Measurements from ENCODE around the gene HOXD10. TPM values are rescaled to one million over a fixed set of nuclear protein-coding genes. Genes with fewer than 3 reads are reported as not detected.
A peak's percentile ranks its signal among the peaks of the same experiment; 100 is the strongest.

HOXD10 gene
- total and polyA plus RNA-seq, 4 donors = 0.92 to 15.5 (median 0.98) TPM; not detected in 1

- no peak overlapping the region for H3K27ac ChIP-seq (ENCODE audit: low read depth, low read length)
- no CpG with 5 or more reads among the region's 7 CpGs for WGBS (ENCODE audit: insufficient coverage)
- peak in 2 of 6 donors; percentile 22 to 33 for DNase-seq (ENCODE audit: low read depth in 4 of 6, low spot score in 6 of 6)
- no peaks in the 10 kb centered on the region for H3K9me3 ChIP-seq (ENCODE audit: control insufficient read depth, insufficient read depth, low read length)
- no peak overlapping the region for H3K4me3 ChIP-seq (ENCODE audit: low read depth, low read length)
- H3K36me3 ChIP-seq (ENCODE audit: control insufficient read depth, insufficient read depth, low read length) = no peaks in the 10 kb centered on the region
- peaks cover 97% of the 10 kb centered on the region for H3K27me3 ChIP-seq (ENCODE audit: control insufficient read depth, insufficient read depth, low read length)
- H3K4me1 ChIP-seq (ENCODE audit: control insufficient read depth, insufficient read depth, low read length) = peaks cover 26% of the 10 kb centered on the region
These were observed 40.5 kb upstream of the HOXD10 start for GRCh38 chr2:176076063-176076462.

GRCh38 chr2:176076796-176077195, 39.8 kb upstream of the HOXD10 start:
- no CpG with 5 or more reads among the region's 2 CpGs for WGBS (ENCODE audit: insufficient coverage)
- no peak overlapping the region for H3K4me3 ChIP-seq (ENCODE audit: low read depth, low read length)
- H3K36me3 ChIP-seq (ENCODE audit: control insufficient read depth, insufficient read depth, low read length) = no peaks in the 10 kb centered on the region
- no peaks in the 10 kb centered on the region for H3K9me3 ChIP-seq (ENCODE audit: control insufficient read depth, insufficient read depth, low read length)
- peaks cover 97% of the 10 kb centered on the region for H3K27me3 ChIP-seq (ENCODE audit: control insufficient read depth, insufficient read depth, low read length)
- peaks cover 23% of the 10 kb centered on the region for H3K4me1 ChIP-seq (ENCODE audit: control insufficient read depth, insufficient read depth, low read length)
- DNase-seq (ENCODE audit: low read depth in 4 of 6, low spot score in 6 of 6) = peak in 2 of 6 donors; percentile 45 to 58
- H3K27ac ChIP-seq (ENCODE audit: low read depth, low read length) = no peak overlapping the region

- Histone ChIP-seq H3K36me3 (ENCODE audit: control insufficient read depth, insufficient read depth, low read length) (no peaks in the 10 kb centered on the region), H3K9me3 (ENCODE audit: control insufficient read depth, insufficient read depth, low read length) (no peaks in the 10 kb centered on the region), H3K4me1 (ENCODE audit: control insufficient read depth, insufficient read depth, low read length) (peaks cover 37% of the 10 kb centered on the region), H3K27ac (ENCODE audit: low read depth, low read length) (no peak overlapping the region), H3K27me3 (ENCODE audit: control insufficient read depth, insufficient read depth, low read length) (peaks cover 97% of the 10 kb centered on the region), H3K4me3 (ENCODE audit: low read depth, low read length) (no peak overlapping the region)
- WGBS (ENCODE audit: insufficient coverage) = 0% methylated on average over 7 of the region's 25 CpGs
- DNase-seq (ENCODE audit: low read depth in 4 of 6, low spot score in 6 of 6) = peak in 2 of 6 donors; percentile 47 to 61
These were observed 37.9 kb upstream of the HOXD10 start for GRCh38 chr2:176078541-176079284.

- Histone ChIP-seq H3K4me1 (ENCODE audit: control insufficient read depth, insufficient read depth, low read length) (peaks cover 37% of the 10 kb centered on the region), H3K9me3 (ENCODE audit: control insufficient read depth, insufficient read depth, low read length) (no peaks in the 10 kb centered on the region), H3K36me3 (ENCODE audit: control insufficient read depth, insufficient read depth, low read length) (no peaks in the 10 kb centered on the region), H3K27ac (ENCODE audit: low read depth, low read length) (no peak overlapping the region), H3K27me3 (ENCODE audit: control insufficient read depth, insufficient read depth, low read length) (peaks cover 97% of the 10 kb centered on the region), H3K4me3 (ENCODE audit: low read depth, low read length) (no peak overlapping the region)
- DNase-seq (ENCODE audit: low read depth in 4 of 6, low spot score in 6 of 6) = peak in 2 of 6 donors; percentile 31 to 38
- under 1% methylated on average over 22 of the region's 30 CpGs for WGBS (ENCODE audit: insufficient coverage)
These were observed 37.2 kb upstream of the HOXD10 start for GRCh38 chr2:176079285-176079830.

- Histone ChIP-seq H3K9me3 (ENCODE audit: control insufficient read depth, insufficient read depth, low read length) (no peaks in the 10 kb centered on the region), H3K27ac (ENCODE audit: low read depth, low read length) (no peak overlapping the region), H3K4me1 (ENCODE audit: control insufficient read depth, insufficient read depth, low read length) (peaks cover 43% of the 10 kb centered on the region), H3K36me3 (ENCODE audit: control insufficient read depth, insufficient read depth, low read length) (no peaks in the 10 kb centered on the region), H3K4me3 (ENCODE audit: low read depth, low read length) (no peak overlapping the region), H3K27me3 (ENCODE audit: control insufficient read depth, insufficient read depth, low read length) (peaks cover 97% of the 10 kb centered on the region)
- WGBS (ENCODE audit: insufficient coverage) = under 1% methylated on average over 75 of the region's 86 CpGs
- peak in 2 of 6 donors; percentile 58 to 61 for DNase-seq (ENCODE audit: low read depth in 4 of 6, low spot score in 6 of 6)
These were observed 36.6 kb upstream of the HOXD10 start for GRCh38 chr2:176079831-176080539.

- H3K27ac ChIP-seq (ENCODE audit: low read depth, low read length) = no peak overlapping the region
- peaks cover 50% of the 10 kb centered on the region for H3K4me1 ChIP-seq (ENCODE audit: control insufficient read depth, insufficient read depth, low read length)
- peak in 2 of 6 donors; percentile 43 to 71 for DNase-seq (ENCODE audit: low read depth in 4 of 6, low spot score in 6 of 6)
- no peaks in the 10 kb centered on the region for H3K36me3 ChIP-seq (ENCODE audit: control insufficient read depth, insufficient read depth, low read length)
- H3K4me3 ChIP-seq (ENCODE audit: low read depth, low read length) = no peak overlapping the region
- H3K27me3 ChIP-seq (ENCODE audit: control insufficient read depth, insufficient read depth, low read length) = peaks cover 97% of the 10 kb centered on the region
- H3K9me3 ChIP-seq (ENCODE audit: control insufficient read depth, insufficient read depth, low read length) = no peaks in the 10 kb centered on the region
- WGBS (ENCODE audit: insufficient coverage) = under 1% methylated on average over 60 of the region's 68 CpGs
These were observed 35.8 kb upstream of the HOXD10 start for GRCh38 chr2:176080540-176081375.

GRCh38 chr2:176081376-176081836, 35.2 kb upstream of the HOXD10 start:
- Histone ChIP-seq H3K9me3 (ENCODE audit: control insufficient read depth, insufficient read depth, low read length) (no peaks in the 10 kb centered on the region), H3K36me3 (ENCODE audit: control insufficient read depth, insufficient read depth, low read length) (no peaks in the 10 kb centered on the region), H3K27ac (ENCODE audit: low read depth, low read length) (no peak overlapping the region), H3K4me1 (ENCODE audit: control insufficient read depth, insufficient read depth, low read length) (peaks cover 57% of the 10 kb centered on the region), H3K27me3 (ENCODE audit: control insufficient read depth, insufficient read depth, low read length) (peaks cover 97% of the 10 kb centered on the region), H3K4me3 (ENCODE audit: low read depth, low read length) (no peak overlapping the region)
- WGBS (ENCODE audit: insufficient coverage) = 1% methylated on average over 5 of the region's 17 CpGs
- peak in 2 of 6 donors; percentile 71 to 83 for DNase-seq (ENCODE audit: low read depth in 4 of 6, low spot score in 6 of 6)

GRCh38 chr2:176081837-176082524, 34.6 kb upstream of the HOXD10 start:
- peak in 2 of 6 donors; percentile 63 to 65 for DNase-seq (ENCODE audit: low read depth in 4 of 6, low spot score in 6 of 6)
- WGBS (ENCODE audit: insufficient coverage) = under 1% methylated on average over 60 of the region's 62 CpGs

GRCh38 chr2:176082525-176082823, 34.1 kb upstream of the HOXD10 start:
- no peak for DNase-seq (ENCODE audit: low read depth in 4 of 6, low spot score in 6 of 6)
- Histone ChIP-seq H3K4me1 (ENCODE audit: control insufficient read depth, insufficient read depth, low read length) (peaks cover 58% of the 10 kb centered on the region), H3K27me3 (ENCODE audit: control insufficient read depth, insufficient read depth, low read length) (peaks cover 97% of the 10 kb centered on the region), H3K4me3 (ENCODE audit: low read depth, low read length) (no peak overlapping the region), H3K9me3 (ENCODE audit: control insufficient read depth, insufficient read depth, low read length) (no peaks in the 10 kb centered on the region), H3K36me3 (ENCODE audit: control insufficient read depth, insufficient read depth, low read length) (no peaks in the 10 kb centered on the region), H3K27ac (ENCODE audit: low read depth, low read length) (no peak overlapping the region)
- WGBS (ENCODE audit: insufficient coverage) = 11% methylated on average over 3 of the region's 10 CpGs

More at GRCh38 chr2:176081837-176082524, 34.6 kb upstream of the HOXD10 start:
- Histone ChIP-seq H3K9me3 (ENCODE audit: control insufficient read depth, insufficient read depth, low read length) (no peaks in the 10 kb centered on the region), H3K4me3 (ENCODE audit: low read depth, low read length) (no peak overlapping the region), H3K27ac (ENCODE audit: low read depth, low read length) (no peak overlapping the region), H3K36me3 (ENCODE audit: control insufficient read depth, insufficient read depth, low read length) (no peaks in the 10 kb centered on the region), H3K27me3 (ENCODE audit: control insufficient read depth, insufficient read depth, low read length) (peaks cover 97% of the 10 kb centered on the region), H3K4me1 (ENCODE audit: control insufficient read depth, insufficient read depth, low read length) (peaks cover 58% of the 10 kb centered on the region)
